Lower leg skin (tissue), 4 donors: ENCODE measurements around the gene CLEC3B. TPM values are rescaled to one million over a fixed set of nuclear protein-coding genes. Genes with fewer than 3 reads are reported as not detected.

ENCODE experiments used
- DNase-seq, 2 donors: peaks; one replicate each; pipeline ENCODE4 v3.0.0-alpha.2; 2019; ENCODE audit warnings: low spot score in 2 of 2
- H3K4me3 ChIP-seq: fragments of 200-600 bp; sonication (generic); 2 replicates; pipeline ENCODE4 v1.5.1; 2017; ENCODE audit warnings: mild to moderate bottlenecking, low read depth; ENCODE audit not compliant: poor library complexity, severe bottlenecking
- CTCF ChIP-seq, 3 donors: fragments of 450-650 bp; IDR thresholded peaks; one replicate each; pipeline ENCODE4 v1.5.1; 2016; ENCODE audit warnings: antibody characterized with exemption in 3 of 3, mild to moderate bottlenecking in 3 of 3, moderate library complexity in 2 of 3
- POLR2A ChIP-seq, 2 donors: fragments of 450-650 bp; IDR thresholded peaks; one replicate each; pipeline ENCODE4 v1.6.1; 2016 to 2017; ENCODE audit warnings: antibody characterized with exemption in 2 of 2, mild to moderate bottlenecking in 1 of 2, moderate library complexity in 1 of 2
- WGBS, 2 donors: methylation state at CpG; one replicate each; pipeline ENCODE4 v1.1.5; 2018; 5-methylcytosine and 5-hydroxymethylcytosine counted together
- intact Hi-C: fragments of 100-400 bp; cut with DNase I; formaldehyde crosslinking; loops from one replicate; pipeline ENCODE4 v1.15.0; 2023; ENCODE audit warnings: low total_unique reads
- total RNA-seq, 4 donors: library from RNA; depleted of rRNA; stranded (reverse); fragments of >200 nt; gene quantifications; one replicate each; pipeline ENCODE4 v1.1.0, GENCODE V29; 2016

The CLEC3B gene
- total RNA-seq, 4 donors from 2014 or later, result 15.0 to 113 (median 29.8) TPM

- intact Hi-C loops, result no loop called here
- no peak for DNase-seq
- TF ChIP-seq POLR2A (IDR thresholded peaks at IDR 0.05), result no peak
- no peak for TF ChIP-seq CTCF (IDR thresholded peaks at IDR 0.05)
- 93 to 94% methylated on average over 3 of the region's 3 CpGs for WGBS, 2 donors
- H3K4me3 ChIP-seq, result no peak overlapping the region
Measured at GRCh38 chr3:45001738-45002137, 24.4 kb upstream of the CLEC3B start.

- H3K4me3 ChIP-seq, result no peak overlapping the region
- TF ChIP-seq CTCF (IDR thresholded peaks at IDR 0.05) (no peak), POLR2A (IDR thresholded peaks at IDR 0.05) (no peak)
- intact Hi-C loops, result no loop called here
- WGBS, 2 donors, result 73 to 76% methylated on average over 2 of the region's 2 CpGs
- DNase-seq, result no peak
Measured at GRCh38 chr3:45002139-45002660, 23.9 kb upstream of the CLEC3B start.

GRCh38 chr3:45002720-45003119 is 23.4 kb upstream of the CLEC3B start:
- WGBS, 2 donors, result 82% methylated on average over 3 of the region's 3 CpGs
- no peak for DNase-seq
- intact Hi-C loops, result no loop called here
- no peak overlapping the region for H3K4me3 ChIP-seq
- TF ChIP-seq POLR2A (IDR thresholded peaks at IDR 0.05) (no peak), CTCF (IDR thresholded peaks at IDR 0.05) (no peak)

- TF ChIP-seq POLR2A (IDR thresholded peaks at IDR 0.05) (no peak), CTCF (IDR thresholded peaks at IDR 0.05) (no peak)
- H3K4me3 ChIP-seq, result no peak overlapping the region
- no peak for DNase-seq
- intact Hi-C loops, result no loop called here
Measured at GRCh38 chr3:45003406-45003805, 22.7 kb upstream of the CLEC3B start.

GRCh38 chr3:45003859-45004258 is 22.2 kb upstream of the CLEC3B start:
- 76 to 96% methylated on average over 2 of the region's 2 CpGs for WGBS, 2 donors
- H3K4me3 ChIP-seq, result no peak overlapping the region
- DNase-seq, result no peak
- intact Hi-C loops, result no loop called here
- TF ChIP-seq CTCF (IDR thresholded peaks at IDR 0.05) (no peak), POLR2A (IDR thresholded peaks at IDR 0.05) (no peak)

GRCh38 chr3:45007091-45007490 is 19.0 kb upstream of the CLEC3B start:
- intact Hi-C loops, result no loop called here
- 91 to 96% methylated on average over 8 of the region's 8 CpGs for WGBS, 2 donors
- TF ChIP-seq POLR2A (IDR thresholded peaks at IDR 0.05) (no peak), CTCF (IDR thresholded peaks at IDR 0.05) (no peak)
- DNase-seq, result no peak
- no peak overlapping the region for H3K4me3 ChIP-seq
